ENCODE data around the gene TTLL12.

Gene TTLL12

GRCh38 chr22:43173566-43173965 lies 13.4 kb downstream of the TTLL12 start:
- no peak for DNase-seq (ENCODE audit: low read depth)

GRCh38 chr22:43172191-43172590 lies 14.7 kb downstream of the TTLL12 start:
- DNase-seq (ENCODE audit: low read depth), result no peak

GRCh38 chr22:43171607-43172006 lies 15.3 kb downstream of the TTLL12 start:
- no peak for DNase-seq (ENCODE audit: low read depth)

GRCh38 chr22:43171019-43171491 lies 15.9 kb downstream of the TTLL12 start:
- no peak for DNase-seq (ENCODE audit: low read depth)

- DNase-seq (ENCODE audit: low read depth), result no peak
These were observed 16.8 kb downstream of the TTLL12 start for GRCh38 chr22:43170131-43170480.

GRCh38 chr22:43169310-43170130 lies 17.4 kb downstream of the TTLL12 start:
- DNase-seq (ENCODE audit: low read depth), result no peak

GRCh38 chr22:43168471-43169309 lies 18.2 kb downstream of the TTLL12 start:
- DNase-seq (ENCODE audit: low read depth), result no peak

- no peak for DNase-seq (ENCODE audit: low read depth)
These were observed 19.8 kb downstream of the TTLL12 start for GRCh38 chr22:43167001-43167589.

- no peak for DNase-seq (ENCODE audit: low read depth)
These were observed 20.6 kb downstream of the TTLL12 start for GRCh38 chr22:43166132-43166930.

- no peak for DNase-seq (ENCODE audit: low read depth)
These were observed 22.3 kb downstream of the TTLL12 start for GRCh38 chr22:43164636-43165035.

- no peak for DNase-seq (ENCODE audit: low read depth)
These were observed 23.6 kb downstream of the TTLL12 start for GRCh38 chr22:43163241-43163795.

GRCh38 chr22:43162412-43163150 lies 24.4 kb downstream of the TTLL12 start:
- DNase-seq (ENCODE audit: low read depth), result no peak

- no peak for DNase-seq (ENCODE audit: low read depth)
These were observed 26.3 kb downstream of the TTLL12 start for GRCh38 chr22:43160497-43161126.

GRCh38 chr22:43159484-43160178 lies 27.3 kb downstream of the TTLL12 start:
- no peak for DNase-seq (ENCODE audit: low read depth)

- DNase-seq (ENCODE audit: low read depth), result no peak
These were observed 28.0 kb downstream of the TTLL12 start for GRCh38 chr22:43158778-43159483.

GRCh38 chr22:43157874-43158546 lies 28.9 kb downstream of the TTLL12 start:
- no peak for DNase-seq (ENCODE audit: low read depth)

GRCh38 chr22:43156413-43156812 lies 30.5 kb downstream of the TTLL12 start:
- DNase-seq (ENCODE audit: low read depth), result no peak

- DNase-seq (ENCODE audit: low read depth), result no peak
These were observed 31.1 kb downstream of the TTLL12 start for GRCh38 chr22:43155789-43156188.
